Measurements from ENCODE around the gene GNRH2. TPM values are rescaled to one million over a fixed set of nuclear protein-coding genes. Genes with fewer than 3 reads are reported as not detected.
"Not testable (repeated sequence)": the region's sequence is repeated elsewhere in the genome, so short reads cannot be mapped to it uniquely, and the experiment has no call there.

The GNRH2 gene, protein sequence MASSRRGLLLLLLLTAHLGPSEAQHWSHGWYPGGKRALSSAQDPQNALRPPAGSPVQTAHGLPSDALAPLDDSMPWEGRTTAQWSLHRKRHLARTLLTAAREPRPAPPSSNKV
- total RNA-seq = not detected in 2 replicates

GRCh38 chr20:3043322-3043721, at the start of gene GNRH2:
Gene GNRH2, plus strand, starts transcription at chr20:3043622. Its CDS starts 793 bp downstream, at chr20:3044415.
- DNase-seq (ENCODE audit: low read depth in 2 of 2) = no peak

DNA sequence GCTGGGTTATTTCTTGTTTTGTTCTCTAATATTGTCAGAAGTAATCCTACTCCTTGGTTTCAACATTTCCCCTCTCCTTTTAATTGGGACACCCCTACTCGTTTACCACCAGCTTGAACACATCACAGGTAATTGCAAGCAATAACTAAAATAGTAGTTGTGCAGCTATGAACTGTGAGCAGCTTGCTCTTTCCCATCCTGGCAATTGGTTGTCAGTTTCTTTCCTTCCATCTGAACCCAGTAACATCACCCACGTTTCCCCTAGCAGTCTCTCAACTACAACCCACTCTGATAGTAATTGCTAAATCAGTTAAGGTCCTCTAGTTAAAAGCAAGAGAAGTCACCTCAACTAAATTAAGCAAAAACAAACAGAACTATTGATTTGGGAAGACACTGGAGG, 47.6 kb upstream of the GNRH2 start:
- DNase-seq (ENCODE audit: low read depth in 2 of 2) = no peak

GRCh38 chr20:2998728-2999127, 44.7 kb upstream of the GNRH2 start:
- no peak for DNase-seq (ENCODE audit: low read depth in 2 of 2)

DNA sequence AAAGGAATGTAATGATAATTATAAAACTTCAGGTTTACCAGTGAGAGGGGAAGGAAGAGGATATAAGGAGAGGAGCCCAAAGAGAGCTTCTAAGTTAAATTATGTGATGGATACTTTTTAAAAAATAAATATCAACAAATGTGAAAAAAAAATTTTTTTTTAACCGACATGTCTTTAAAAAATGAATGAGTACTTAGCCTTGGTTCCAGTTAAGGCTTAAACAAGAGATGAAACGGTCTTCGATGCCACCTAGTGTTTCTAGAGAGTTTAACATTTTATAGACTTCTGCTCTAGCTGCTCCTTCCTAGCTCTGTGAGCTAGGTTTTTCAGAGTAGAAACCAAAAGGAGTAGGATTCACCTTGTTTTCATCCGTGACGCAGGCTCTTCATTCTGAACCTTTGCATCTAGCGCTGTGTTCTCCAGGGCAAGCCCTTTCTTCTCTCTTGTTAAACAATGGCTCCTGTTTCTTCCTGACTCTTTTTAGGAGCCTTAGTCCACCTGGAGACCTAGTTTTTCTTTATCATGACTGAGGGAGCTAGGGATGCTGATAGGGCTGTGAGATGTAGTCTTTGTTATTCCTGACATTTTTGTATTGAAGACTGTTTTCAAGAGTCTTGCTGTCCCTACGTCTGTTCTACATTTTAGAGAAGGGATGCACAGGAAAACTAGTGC, 42.4 kb upstream of the GNRH2 start:
- peak; percentile 76 to 83 for DNase-seq (ENCODE audit: low read depth in 2 of 2)

DNA sequence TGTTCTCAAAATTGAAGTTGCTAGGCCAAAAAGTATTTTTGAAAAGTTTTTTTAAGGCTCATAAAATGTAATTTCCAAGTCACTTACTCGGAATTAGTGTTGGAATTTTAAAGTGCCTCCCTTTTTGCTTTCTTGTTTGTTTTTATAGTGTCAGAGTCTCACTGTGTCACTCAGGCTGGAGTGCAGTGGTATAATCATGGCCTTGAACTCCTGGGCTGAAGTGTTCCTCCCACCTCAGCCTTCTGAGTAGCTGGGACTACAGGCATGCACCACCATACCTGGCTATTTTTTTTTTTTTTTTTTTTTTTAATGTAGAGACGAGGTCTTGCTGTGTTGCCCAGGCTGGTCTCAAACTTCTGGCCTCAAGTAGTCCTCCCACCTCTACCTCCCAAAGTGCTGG, 40.0 kb upstream of the GNRH2 start:
- no peak for DNase-seq (ENCODE audit: low read depth in 2 of 2)

GRCh38 chr20:3010985-3011723, 32.3 kb upstream of the GNRH2 start:
- no peak for DNase-seq (ENCODE audit: low read depth in 2 of 2)

DNA sequence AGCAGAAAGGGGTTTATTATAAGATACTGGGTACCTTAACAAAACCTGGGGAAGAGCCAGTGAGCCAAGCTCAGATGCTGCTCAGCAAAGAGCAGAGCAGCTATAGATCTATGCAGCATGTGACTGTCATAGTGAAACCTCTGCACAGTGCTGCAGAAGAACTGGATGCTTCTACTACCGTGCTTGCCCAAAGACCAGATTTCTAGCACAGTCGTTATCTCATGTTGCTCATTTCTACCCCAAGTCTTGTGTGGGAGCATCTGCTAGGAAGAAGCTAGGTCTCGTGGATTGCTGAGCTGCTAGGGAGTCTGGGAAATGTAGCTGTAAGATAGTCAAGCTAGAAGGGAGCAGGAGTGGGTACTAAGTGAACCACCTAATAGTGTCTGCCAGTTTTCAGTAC, 31.7 kb upstream of the GNRH2 start:
- no peak for DNase-seq (ENCODE audit: low read depth in 2 of 2)

DNA sequence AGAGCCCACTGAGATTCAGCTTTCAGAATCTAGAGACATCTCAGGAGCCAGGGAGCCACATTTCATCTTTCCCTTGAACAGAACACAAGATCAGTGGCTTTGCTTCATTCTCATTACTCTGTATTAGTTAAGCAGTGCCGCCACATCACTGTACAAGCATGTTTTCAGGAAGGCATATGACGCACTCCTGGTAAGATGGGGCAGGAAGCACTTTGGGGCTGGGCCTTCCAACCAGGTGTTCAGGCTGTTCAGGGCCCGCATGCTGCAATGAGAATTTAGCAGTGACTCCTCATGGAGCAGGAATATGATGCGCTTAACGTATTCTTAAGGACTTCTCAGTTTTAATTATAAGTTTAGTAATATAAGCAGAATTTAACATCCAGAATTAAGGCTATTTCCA, 29.7 kb upstream of the GNRH2 start:
- peak in 1 of 2 donors; percentile 9 for DNase-seq (ENCODE audit: low read depth in 2 of 2)

DNA sequence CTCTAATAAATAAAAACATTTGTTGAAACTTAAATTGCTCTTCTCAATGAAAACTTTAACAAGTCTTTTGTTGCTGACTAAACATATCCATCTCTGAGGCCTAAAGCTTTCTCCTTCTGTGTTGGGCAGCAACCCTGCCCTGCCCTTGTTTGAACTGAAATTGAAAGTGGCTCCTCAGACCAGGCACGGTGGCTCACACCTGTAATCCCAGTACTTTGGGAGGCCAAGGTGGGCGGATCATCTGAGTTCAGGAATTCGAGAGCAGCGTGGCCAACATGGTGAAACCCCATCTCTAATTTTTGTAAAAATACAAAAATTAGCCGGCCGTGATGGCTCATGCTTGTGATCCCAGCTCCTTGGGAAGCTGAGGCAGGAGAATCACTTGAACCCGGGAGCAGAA, 29.2 kb upstream of the GNRH2 start:
- no peak for DNase-seq (ENCODE audit: low read depth in 2 of 2)

- DNase-seq (ENCODE audit: low read depth in 2 of 2) = no peak
Observed at GRCh38 chr20:3014662-3015061, 28.8 kb upstream of the GNRH2 start.

DNA sequence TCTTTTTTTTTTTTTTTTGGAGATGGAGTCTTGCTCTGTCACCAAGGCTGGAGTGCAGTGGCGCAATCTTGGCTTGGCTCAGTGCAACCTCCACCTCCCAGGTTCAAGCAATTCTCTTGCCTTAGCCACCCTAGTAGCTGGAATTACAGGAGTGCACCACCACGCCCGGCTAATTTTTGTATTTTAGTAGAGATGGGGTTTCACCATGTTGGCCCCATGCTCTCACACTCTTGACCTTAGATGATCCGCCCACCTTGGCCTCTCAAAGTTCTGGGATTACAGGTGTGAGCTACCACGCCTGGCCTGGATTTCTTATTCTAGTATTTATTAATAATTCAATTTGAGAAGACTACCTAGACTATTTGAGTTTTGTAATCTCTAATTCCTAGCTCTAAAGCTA, 28.1 kb upstream of the GNRH2 start:
- not testable (repeated sequence) for DNase-seq (ENCODE audit: low read depth in 2 of 2)

DNA sequence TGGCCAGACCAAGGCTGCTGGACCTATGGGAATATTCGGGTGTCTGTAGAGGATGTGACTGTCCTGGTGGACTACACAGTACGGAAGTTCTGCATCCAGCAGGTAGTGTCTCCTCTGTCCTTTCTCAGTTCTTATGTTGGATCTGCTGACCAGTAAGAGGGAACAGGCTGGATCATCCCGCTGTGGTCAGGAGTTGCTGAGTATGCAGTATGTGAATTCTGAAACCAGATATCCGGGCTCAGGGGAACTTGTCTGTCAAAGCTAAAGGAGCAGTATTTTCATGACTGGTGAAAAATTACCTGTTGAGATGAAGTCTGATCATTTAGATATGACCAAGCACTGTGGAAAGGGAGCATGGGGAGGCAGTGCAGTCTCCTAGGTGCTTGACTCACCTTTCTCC, 22.1 kb upstream of the GNRH2 start:
- DNase-seq (ENCODE audit: low read depth in 2 of 2) = no peak

DNA sequence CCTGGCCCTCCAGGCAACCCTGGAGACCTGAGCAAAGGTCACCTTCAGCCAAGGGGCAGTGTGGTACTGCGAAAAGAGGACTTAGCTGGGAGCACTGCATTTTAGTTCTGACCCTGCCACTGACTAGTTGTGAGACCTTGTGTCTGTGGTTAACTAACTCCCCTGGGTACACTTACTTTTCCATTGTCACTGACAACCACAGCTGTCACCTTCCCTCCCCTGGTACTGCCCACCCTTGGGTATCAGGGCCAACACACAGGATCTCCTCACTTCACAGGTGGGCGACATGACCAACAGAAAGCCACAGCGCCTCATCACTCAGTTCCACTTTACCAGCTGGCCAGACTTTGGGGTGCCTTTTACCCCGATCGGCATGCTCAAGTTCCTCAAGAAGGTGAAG, 21.6 kb upstream of the GNRH2 start:
- DNase-seq (ENCODE audit: low read depth in 2 of 2) = no peak

- not testable (repeated sequence) for DNase-seq (ENCODE audit: low read depth in 2 of 2)
Observed at GRCh38 chr20:3022559-3023490, 20.6 kb upstream of the GNRH2 start.

DNA sequence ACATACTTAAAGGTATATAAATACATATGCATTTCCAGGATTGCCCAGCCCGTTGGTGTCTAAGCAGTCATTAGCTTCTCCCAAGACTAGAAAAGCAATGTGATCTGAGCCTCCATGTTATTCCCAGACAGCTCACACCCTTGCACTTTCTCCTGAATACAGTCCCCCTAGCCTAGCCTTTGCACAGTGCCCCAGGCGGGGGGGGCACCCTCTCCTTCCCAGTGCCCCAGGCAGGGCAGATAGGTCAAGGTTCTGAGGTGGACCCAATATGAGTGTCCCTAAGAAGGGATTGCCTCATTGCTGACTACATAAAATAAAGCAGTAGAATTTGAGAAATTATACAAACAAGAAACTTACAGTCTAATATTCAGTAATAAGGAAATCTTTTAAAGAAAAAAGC, 15.4 kb upstream of the GNRH2 start:
- no peak for DNase-seq (ENCODE audit: low read depth in 2 of 2)

GRCh38 chr20:3031524-3032147, 11.8 kb upstream of the GNRH2 start:
- DNase-seq (ENCODE audit: low read depth in 2 of 2) = no peak

DNA sequence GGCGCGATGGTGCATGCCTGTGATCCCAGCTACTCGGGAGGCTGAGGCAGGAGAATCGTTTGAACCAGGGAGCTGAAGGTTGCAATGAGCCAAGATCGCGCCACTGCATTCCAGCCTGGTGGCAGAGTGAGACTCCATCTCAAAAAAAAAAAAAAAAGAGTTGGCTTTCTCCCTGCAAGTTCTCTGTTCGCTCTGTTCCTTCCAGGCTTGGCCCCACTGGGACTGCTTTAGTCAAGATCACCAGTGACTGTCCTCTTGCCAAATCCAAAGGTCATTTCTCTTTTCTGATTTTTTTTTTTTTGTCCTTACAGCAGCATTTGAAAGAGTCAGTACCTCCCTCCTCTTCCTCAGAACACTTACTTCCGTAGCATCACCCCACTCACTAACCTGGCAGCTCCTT, 10.8 kb upstream of the GNRH2 start:
- no peak for DNase-seq (ENCODE audit: low read depth in 2 of 2)

GRCh38 chr20:3037654-3038053, 5.8 kb upstream of the GNRH2 start:
- DNase-seq (ENCODE audit: low read depth in 2 of 2) = peak in 1 of 2 donors; percentile 19

DNA sequence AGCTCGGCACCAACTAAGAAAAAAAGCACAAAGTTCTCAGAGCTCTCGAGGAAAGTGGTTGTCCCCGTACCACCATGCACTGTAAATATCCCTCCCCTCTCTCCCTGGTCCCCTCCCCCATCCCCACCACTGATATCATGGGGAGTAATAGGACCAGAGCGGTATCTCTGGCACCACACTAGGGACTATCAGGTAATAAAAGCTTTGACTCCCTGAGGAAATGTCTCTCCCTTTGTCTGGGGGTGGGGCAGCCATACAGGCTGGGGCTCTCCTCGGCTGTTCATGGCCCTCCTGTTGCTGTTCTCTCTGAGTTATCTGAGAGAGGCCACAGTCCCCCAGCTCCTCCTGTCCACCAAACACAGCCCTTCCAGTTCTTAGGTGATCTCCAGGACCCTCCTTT, 5.0 kb upstream of the GNRH2 start:
- DNase-seq (ENCODE audit: low read depth in 2 of 2) = no peak

DNA sequence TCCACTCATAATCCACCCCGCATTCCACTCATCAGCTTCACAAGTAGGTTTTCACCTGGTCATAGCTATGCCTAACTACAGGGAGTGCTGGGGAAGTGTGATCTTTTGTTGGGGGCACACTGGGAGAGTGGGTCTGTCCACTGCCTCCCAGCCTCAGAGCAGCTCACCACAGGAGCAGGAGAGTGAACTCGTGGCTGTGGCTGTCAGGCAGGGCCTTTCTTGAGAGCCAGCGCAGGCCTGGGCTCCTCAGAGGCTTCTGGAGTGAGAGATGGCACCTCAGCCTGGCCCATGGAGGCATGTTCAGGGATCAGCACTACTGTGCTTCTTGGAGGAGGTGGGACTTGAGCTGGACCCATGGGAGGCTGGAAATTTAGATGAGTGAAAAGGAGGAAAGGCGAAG, 4.0 kb upstream of the GNRH2 start:
- no peak for DNase-seq (ENCODE audit: low read depth in 2 of 2)

- DNase-seq (ENCODE audit: low read depth in 2 of 2) = no peak
Observed at GRCh38 chr20:3040086-3040485, 3.3 kb upstream of the GNRH2 start.
